ENCODE results near the gene FTCDNL1.

DNA sequence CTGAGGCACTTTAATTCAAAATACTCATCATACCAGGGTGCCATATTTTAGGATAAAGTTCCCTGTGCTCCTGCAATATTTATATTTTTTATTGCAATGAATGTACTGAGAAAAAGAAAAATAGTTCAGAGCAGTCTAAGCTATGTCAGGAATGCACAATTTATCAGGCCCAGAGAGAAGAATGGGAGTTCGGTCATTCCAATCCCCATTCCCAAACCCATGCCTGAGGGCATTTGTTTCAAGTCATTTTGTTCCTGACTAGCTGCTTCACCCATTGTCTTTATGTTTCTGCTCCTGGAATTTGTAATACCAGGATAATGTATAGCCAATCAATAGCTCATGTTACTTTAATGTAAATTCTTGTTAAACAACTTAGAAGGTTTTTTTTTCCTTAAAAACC, 24.4 kb upstream of the FTCDNL1 start:
- TF ChIP-seq, protein P1, sequence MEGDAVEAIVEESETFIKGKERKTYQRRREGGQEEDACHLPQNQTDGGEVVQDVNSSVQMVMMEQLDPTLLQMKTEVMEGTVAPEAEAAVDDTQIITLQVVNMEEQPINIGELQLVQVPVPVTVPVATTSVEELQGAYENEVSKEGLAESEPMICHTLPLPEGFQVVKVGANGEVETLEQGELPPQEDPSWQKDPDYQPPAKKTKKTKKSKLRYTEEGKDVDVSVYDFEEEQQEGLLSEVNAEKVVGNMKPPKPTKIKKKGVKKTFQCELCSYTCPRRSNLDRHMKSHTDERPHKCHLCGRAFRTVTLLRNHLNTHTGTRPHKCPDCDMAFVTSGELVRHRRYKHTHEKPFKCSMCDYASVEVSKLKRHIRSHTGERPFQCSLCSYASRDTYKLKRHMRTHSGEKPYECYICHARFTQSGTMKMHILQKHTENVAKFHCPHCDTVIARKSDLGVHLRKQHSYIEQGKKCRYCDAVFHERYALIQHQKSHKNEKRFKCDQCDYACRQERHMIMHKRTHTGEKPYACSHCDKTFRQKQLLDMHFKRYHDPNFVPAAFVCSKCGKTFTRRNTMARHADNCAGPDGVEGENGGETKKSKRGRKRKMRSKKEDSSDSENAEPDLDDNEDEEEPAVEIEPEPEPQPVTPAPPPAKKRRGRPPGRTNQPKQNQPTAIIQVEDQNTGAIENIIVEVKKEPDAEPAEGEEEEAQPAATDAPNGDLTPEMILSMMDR (IDR thresholded peaks at IDR 0.05) = no peak
- TF ChIP-seq POLR2A (IDR thresholded peaks at IDR 0.05) = no peak

Measured in thyroid gland (tissue), 4 donors.